ENCODE measurements around the gene CACHD1.
A peak's percentile ranks its signal among the peaks of the same experiment; 100 is the strongest.

CACHD1 gene

GRCh38 chr1:64675718-64676345 is 205.9 kb downstream of the CACHD1 start:
- Histone ChIP-seq H3K36me3 (ENCODE audit: control insufficient read depth, insufficient read depth, low read length, severe bottlenecking) (peaks cover 27% of the 10 kb centered on the region), H3K4me1 (ENCODE audit: control insufficient read depth, insufficient read depth, low read length) (peaks cover 13% of the 10 kb centered on the region), H3K27me3 (replicated peaks; ENCODE audit: control insufficient read depth, insufficient read depth, low read length) (no peaks in the 10 kb centered on the region), H3K9me3 (ENCODE audit: control insufficient read depth, low read length) (no peaks in the 10 kb centered on the region), H3K9ac (ENCODE audit: low read length) (no peak overlapping the region), H3K4me3 (ENCODE audit: low read length) (no peak overlapping the region)
- DNase-seq (ENCODE audit: low read depth), result peak; percentile 67

- Histone ChIP-seq H3K9ac (ENCODE audit: low read length) (no peak overlapping the region), H3K4me1 (ENCODE audit: control insufficient read depth, insufficient read depth, low read length) (peaks cover 13% of the 10 kb centered on the region), H3K9me3 (ENCODE audit: control insufficient read depth, low read length) (no peaks in the 10 kb centered on the region), H3K4me3 (ENCODE audit: low read length) (no peak overlapping the region), H3K36me3 (ENCODE audit: control insufficient read depth, insufficient read depth, low read length, severe bottlenecking) (peaks cover 30% of the 10 kb centered on the region), H3K27me3 (replicated peaks; ENCODE audit: control insufficient read depth, insufficient read depth, low read length) (no peaks in the 10 kb centered on the region)
- no peak for DNase-seq (ENCODE audit: low read depth)
Measured at GRCh38 chr1:64676386-64676785, 206.5 kb downstream of the CACHD1 start.

- peaks cover 13% of the 10 kb centered on the region for H3K4me1 ChIP-seq (ENCODE audit: control insufficient read depth, insufficient read depth, low read length)
- DNase-seq (ENCODE audit: low read depth), result no peak
- no peaks in the 10 kb centered on the region for H3K9me3 ChIP-seq (ENCODE audit: control insufficient read depth, low read length)
- no peak overlapping the region for H3K9ac ChIP-seq (ENCODE audit: low read length)
- H3K27me3 ChIP-seq (replicated peaks; ENCODE audit: control insufficient read depth, insufficient read depth, low read length), result no peaks in the 10 kb centered on the region
- H3K36me3 ChIP-seq (ENCODE audit: control insufficient read depth, insufficient read depth, low read length, severe bottlenecking), result peaks cover 40% of the 10 kb centered on the region
- no peak overlapping the region for H3K4me3 ChIP-seq (ENCODE audit: low read length)
Measured at GRCh38 chr1:64677532-64677931, 207.6 kb downstream of the CACHD1 start.

GRCh38 chr1:64678366-64678765 is 208.4 kb downstream of the CACHD1 start:
- H3K4me1 ChIP-seq (ENCODE audit: control insufficient read depth, insufficient read depth, low read length), result peaks cover 13% of the 10 kb centered on the region
- H3K9ac ChIP-seq (ENCODE audit: low read length), result no peak overlapping the region
- H3K9me3 ChIP-seq (ENCODE audit: control insufficient read depth, low read length), result no peaks in the 10 kb centered on the region
- H3K36me3 ChIP-seq (ENCODE audit: control insufficient read depth, insufficient read depth, low read length, severe bottlenecking), result peaks cover 35% of the 10 kb centered on the region
- H3K27me3 ChIP-seq (replicated peaks; ENCODE audit: control insufficient read depth, insufficient read depth, low read length), result no peaks in the 10 kb centered on the region
- no peak overlapping the region for H3K4me3 ChIP-seq (ENCODE audit: low read length)
- no peak for DNase-seq (ENCODE audit: low read depth)

- Histone ChIP-seq H3K4me3 (ENCODE audit: low read length) (no peak overlapping the region), H3K9ac (ENCODE audit: low read length) (no peak overlapping the region), H3K9me3 (ENCODE audit: control insufficient read depth, low read length) (no peaks in the 10 kb centered on the region), H3K27me3 (replicated peaks; ENCODE audit: control insufficient read depth, insufficient read depth, low read length) (no peaks in the 10 kb centered on the region), H3K4me1 (ENCODE audit: control insufficient read depth, insufficient read depth, low read length) (peaks cover 13% of the 10 kb centered on the region), H3K36me3 (ENCODE audit: control insufficient read depth, insufficient read depth, low read length, severe bottlenecking) (peaks cover 32% of the 10 kb centered on the region)
- DNase-seq (ENCODE audit: low read depth), result no peak
Measured at GRCh38 chr1:64679177-64679576, 209.2 kb downstream of the CACHD1 start.

- no peak overlapping the region for H3K4me3 ChIP-seq (ENCODE audit: low read length)
- no peaks in the 10 kb centered on the region for H3K27me3 ChIP-seq (replicated peaks; ENCODE audit: control insufficient read depth, insufficient read depth, low read length)
- H3K4me1 ChIP-seq (ENCODE audit: control insufficient read depth, insufficient read depth, low read length), result peaks cover 18% of the 10 kb centered on the region
- H3K9me3 ChIP-seq (ENCODE audit: control insufficient read depth, low read length), result no peaks in the 10 kb centered on the region
- DNase-seq (ENCODE audit: low read depth), result no peak
- no peak overlapping the region for H3K9ac ChIP-seq (ENCODE audit: low read length)
- H3K36me3 ChIP-seq (ENCODE audit: control insufficient read depth, insufficient read depth, low read length, severe bottlenecking), result peaks cover 35% of the 10 kb centered on the region
Measured at GRCh38 chr1:64680599-64680998, 210.7 kb downstream of the CACHD1 start.

- Histone ChIP-seq H3K36me3 (ENCODE audit: control insufficient read depth, insufficient read depth, low read length, severe bottlenecking) (peaks cover 35% of the 10 kb centered on the region), H3K9me3 (ENCODE audit: control insufficient read depth, low read length) (no peaks in the 10 kb centered on the region), H3K27me3 (replicated peaks; ENCODE audit: control insufficient read depth, insufficient read depth, low read length) (no peaks in the 10 kb centered on the region), H3K4me1 (ENCODE audit: control insufficient read depth, insufficient read depth, low read length) (peaks cover 18% of the 10 kb centered on the region), H3K9ac (ENCODE audit: low read length) (no peak overlapping the region), H3K4me3 (ENCODE audit: low read length) (no peak overlapping the region)
- no peak for DNase-seq (ENCODE audit: low read depth)
Measured at GRCh38 chr1:64681043-64681442, 211.1 kb downstream of the CACHD1 start.

GRCh38 chr1:64683419-64683818 is 213.5 kb downstream of the CACHD1 start:
- H3K9ac ChIP-seq (ENCODE audit: low read length), result no peak overlapping the region
- no peaks in the 10 kb centered on the region for H3K9me3 ChIP-seq (ENCODE audit: control insufficient read depth, low read length)
- DNase-seq (ENCODE audit: low read depth), result no peak
- H3K4me3 ChIP-seq (ENCODE audit: low read length), result no peak overlapping the region
- peaks cover 15% of the 10 kb centered on the region for H3K4me1 ChIP-seq (ENCODE audit: control insufficient read depth, insufficient read depth, low read length)
- no peaks in the 10 kb centered on the region for H3K27me3 ChIP-seq (replicated peaks; ENCODE audit: control insufficient read depth, insufficient read depth, low read length)
- H3K36me3 ChIP-seq (ENCODE audit: control insufficient read depth, insufficient read depth, low read length, severe bottlenecking), result peaks cover 33% of the 10 kb centered on the region

- H3K9me3 ChIP-seq (ENCODE audit: control insufficient read depth, low read length), result no peaks in the 10 kb centered on the region
- H3K27me3 ChIP-seq (replicated peaks; ENCODE audit: control insufficient read depth, insufficient read depth, low read length), result no peaks in the 10 kb centered on the region
- H3K9ac ChIP-seq (ENCODE audit: low read length), result no peak overlapping the region
- H3K4me1 ChIP-seq (ENCODE audit: control insufficient read depth, insufficient read depth, low read length), result peaks cover 14% of the 10 kb centered on the region
- DNase-seq (ENCODE audit: low read depth), result no peak
- no peak overlapping the region for H3K4me3 ChIP-seq (ENCODE audit: low read length)
- peaks cover 23% of the 10 kb centered on the region for H3K36me3 ChIP-seq (ENCODE audit: control insufficient read depth, insufficient read depth, low read length, severe bottlenecking)
Measured at GRCh38 chr1:64685217-64685616, 215.3 kb downstream of the CACHD1 start.

GRCh38 chr1:64685765-64686341 is 215.9 kb downstream of the CACHD1 start:
- DNase-seq (ENCODE audit: low read depth), result no peak
- Histone ChIP-seq H3K4me1 (ENCODE audit: control insufficient read depth, insufficient read depth, low read length) (peaks cover 14% of the 10 kb centered on the region), H3K4me3 (ENCODE audit: low read length) (no peak overlapping the region), H3K9ac (ENCODE audit: low read length) (no peak overlapping the region), H3K9me3 (ENCODE audit: control insufficient read depth, low read length) (no peaks in the 10 kb centered on the region), H3K36me3 (ENCODE audit: control insufficient read depth, insufficient read depth, low read length, severe bottlenecking) (peaks cover 21% of the 10 kb centered on the region), H3K27me3 (replicated peaks; ENCODE audit: control insufficient read depth, insufficient read depth, low read length) (no peaks in the 10 kb centered on the region)

GRCh38 chr1:64686828-64687724 is 217.1 kb downstream of the CACHD1 start:
- DNase-seq (ENCODE audit: low read depth), result peak; percentile 81
- Histone ChIP-seq H3K4me1 (ENCODE audit: control insufficient read depth, insufficient read depth, low read length) (peaks cover 14% of the 10 kb centered on the region), H3K36me3 (ENCODE audit: control insufficient read depth, insufficient read depth, low read length, severe bottlenecking) (peaks cover 22% of the 10 kb centered on the region), H3K9ac (ENCODE audit: low read length) (no peak overlapping the region), H3K9me3 (ENCODE audit: control insufficient read depth, low read length) (no peaks in the 10 kb centered on the region), H3K27me3 (replicated peaks; ENCODE audit: control insufficient read depth, insufficient read depth, low read length) (no peaks in the 10 kb centered on the region), H3K4me3 (ENCODE audit: low read length) (no peak overlapping the region)

Measured in adipocyte (in vitro differentiated cells).